SIG-M5 treated with dmso at 0.1 percent for 504 hours (cell line): ENCODE results near the gene ARHGEF1.
"Not testable (repeated sequence)": the region's sequence is repeated elsewhere in the genome, so short reads cannot be mapped to it uniquely, and the experiment has no call there.

Experiments
- DNase-seq: peaks from one replicate; lab custom pipeline; 2025; ENCODE audit not compliant: unreplicated experiment; lab: John Stamatoyannopoulos, UW

ARHGEF1 gene

DNA sequence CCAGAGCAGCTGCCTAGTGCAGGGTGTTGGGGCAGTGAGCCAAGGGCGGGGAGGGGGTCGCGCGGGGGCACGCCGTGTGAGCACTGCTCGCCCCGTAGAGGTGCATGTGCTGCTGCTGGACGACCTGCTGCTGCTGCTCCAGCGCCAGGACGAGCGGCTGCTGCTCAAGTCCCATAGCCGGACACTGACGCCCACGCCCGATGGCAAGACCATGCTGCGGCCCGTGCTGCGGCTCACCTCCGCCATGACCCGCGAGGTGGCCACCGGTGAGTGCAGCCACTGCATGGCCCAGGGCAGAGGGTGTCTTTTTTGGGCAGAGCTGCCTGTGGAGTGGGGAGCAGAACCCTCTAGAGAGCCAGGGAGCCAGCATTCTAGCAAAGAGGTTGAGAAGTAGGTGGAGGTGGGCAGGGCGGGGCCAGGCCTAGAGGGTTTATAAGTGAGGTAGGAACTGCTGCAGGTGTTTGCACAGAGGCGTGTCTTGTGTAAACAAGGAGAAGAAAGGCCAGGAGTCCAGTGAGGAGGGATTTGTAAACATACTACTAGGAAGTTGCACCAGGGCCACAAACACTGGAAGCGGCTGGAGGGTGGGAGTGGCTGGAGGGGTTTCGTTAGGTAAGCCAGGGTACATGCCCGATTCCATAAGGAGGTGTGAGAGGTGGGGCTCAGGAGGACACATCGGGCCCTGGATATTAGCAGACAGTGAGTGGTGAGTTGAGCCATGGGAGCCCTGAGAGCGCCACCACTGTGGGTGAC is 21.3 kb downstream of the ARHGEF1 start:
- DNase-seq, result peak; percentile 67

DNA sequence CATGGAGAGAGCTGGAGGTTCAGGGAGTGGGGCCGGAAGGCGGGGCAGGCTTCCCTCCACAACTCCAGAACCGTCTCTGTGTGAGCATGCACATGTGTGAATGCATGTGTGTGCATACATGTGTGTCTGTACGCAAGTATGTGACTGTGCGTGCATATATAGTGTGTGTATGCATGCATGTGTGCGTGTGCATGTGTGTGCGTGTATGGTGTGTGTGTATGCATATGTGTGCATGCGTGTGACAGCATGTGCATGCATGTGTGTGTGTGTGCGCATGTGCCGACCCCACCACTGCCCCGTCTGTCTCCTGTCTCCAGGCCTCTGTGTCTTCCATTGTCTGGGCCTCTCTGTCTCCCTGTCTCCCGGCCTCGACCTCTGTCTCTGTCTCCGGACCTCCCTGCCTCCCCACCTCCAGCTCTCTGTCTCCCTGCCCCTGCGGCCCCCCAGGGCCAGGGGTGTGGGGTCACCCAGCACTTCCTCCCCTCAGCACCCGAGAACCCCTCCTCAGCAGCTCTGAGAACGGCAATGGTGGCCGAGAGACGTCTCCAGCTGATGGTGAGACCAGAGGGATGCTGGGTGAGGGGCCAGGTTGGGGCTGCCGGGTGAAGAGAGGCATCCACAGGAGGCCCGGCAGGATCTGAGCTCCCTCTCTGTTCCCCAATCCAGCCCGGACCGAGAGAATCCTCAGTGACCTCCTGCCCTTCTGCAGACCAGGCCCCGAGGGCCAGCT is 22.5 kb downstream of the ARHGEF1 start:
- DNase-seq, result no peak

DNA sequence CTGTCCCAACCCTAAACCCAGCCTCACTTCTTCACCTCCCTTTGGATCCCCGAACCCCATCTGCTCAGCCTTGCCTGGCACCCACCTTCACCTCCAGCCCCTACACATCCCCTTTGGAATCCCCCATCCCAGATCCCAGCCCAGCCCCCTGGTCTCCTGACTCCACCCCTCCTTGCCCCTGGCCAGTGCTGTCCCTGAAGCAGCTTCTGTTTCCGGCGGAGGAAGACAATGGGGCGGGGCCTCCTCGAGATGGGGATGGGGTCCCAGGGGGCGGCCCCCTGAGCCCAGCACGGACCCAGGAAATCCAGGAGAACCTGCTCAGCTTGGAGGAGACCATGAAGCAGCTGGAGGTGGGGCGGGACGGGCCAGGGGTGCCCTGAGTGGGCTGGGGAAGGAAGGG is 23.3 kb downstream of the ARHGEF1 start:
- DNase-seq, result no peak

DNA sequence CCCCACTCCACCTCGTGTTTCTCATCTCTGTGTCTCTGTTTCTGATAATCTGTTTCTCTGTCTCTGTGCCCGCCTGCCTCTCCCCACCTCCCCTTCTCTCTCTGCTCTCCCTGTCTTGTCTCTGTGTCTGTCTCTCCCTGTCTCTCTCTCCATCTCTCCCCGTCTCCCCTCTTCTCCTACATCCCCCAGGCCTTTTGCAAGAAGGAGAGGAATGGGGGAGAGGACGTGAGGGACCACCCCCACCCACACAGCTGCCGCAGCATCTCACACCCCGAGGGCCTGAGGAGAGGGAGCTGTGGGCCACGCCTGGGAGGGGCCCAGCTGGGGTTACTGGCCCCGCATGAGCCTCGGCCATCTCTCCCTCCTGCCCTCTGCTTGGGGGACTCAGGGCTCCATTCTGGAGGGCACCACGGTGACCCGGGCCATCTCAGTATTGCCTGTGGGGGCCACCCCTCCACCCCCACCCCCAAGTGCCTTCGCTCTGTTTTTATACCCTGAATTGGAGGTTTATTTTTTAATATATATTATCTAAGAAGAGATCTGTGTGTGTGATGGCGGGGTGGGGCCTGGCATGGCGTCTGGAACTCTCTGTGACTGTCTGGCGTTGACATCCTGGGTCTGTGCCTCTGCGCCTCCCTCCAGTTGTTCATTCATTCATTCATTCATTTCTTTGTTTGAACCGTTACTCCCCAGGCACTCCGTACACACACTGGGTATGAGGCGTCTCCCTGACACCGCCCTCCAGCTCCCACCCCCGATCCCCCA is 24.1 kb downstream of the ARHGEF1 start:
- DNase-seq, result no peak

DNA sequence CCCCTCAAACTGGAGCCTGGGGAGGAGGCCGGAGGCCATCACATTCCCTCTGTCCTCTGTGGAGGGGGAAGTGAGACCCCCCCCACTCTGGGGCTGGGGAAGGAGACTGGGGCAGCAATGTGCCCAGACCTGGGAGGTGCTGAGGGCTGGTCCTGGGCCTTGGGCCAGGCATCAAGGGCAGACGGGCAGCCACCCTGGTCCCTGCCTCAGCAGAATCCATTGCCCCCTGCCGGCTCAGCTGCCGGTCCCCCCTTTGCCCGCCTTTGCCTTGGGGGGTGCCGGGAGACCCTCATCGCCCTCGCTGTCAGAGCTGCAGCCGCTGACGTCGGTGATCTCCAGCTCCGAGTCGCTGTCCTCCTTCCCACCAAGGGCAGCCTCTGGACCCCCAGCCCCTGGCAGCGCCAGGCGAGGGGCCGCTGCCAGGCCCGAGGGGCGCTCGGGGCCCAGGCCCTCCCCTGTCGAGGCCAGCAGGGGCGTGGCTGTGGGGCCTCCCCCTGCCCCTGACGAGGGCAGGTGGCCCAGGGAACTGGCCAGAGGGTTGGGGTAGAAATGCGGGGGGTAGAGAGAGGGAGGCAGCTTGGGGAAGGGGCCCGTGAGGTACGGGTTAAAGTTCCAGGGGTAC is 25.1 kb downstream of the ARHGEF1 start:
- DNase-seq, result no peak

DNA sequence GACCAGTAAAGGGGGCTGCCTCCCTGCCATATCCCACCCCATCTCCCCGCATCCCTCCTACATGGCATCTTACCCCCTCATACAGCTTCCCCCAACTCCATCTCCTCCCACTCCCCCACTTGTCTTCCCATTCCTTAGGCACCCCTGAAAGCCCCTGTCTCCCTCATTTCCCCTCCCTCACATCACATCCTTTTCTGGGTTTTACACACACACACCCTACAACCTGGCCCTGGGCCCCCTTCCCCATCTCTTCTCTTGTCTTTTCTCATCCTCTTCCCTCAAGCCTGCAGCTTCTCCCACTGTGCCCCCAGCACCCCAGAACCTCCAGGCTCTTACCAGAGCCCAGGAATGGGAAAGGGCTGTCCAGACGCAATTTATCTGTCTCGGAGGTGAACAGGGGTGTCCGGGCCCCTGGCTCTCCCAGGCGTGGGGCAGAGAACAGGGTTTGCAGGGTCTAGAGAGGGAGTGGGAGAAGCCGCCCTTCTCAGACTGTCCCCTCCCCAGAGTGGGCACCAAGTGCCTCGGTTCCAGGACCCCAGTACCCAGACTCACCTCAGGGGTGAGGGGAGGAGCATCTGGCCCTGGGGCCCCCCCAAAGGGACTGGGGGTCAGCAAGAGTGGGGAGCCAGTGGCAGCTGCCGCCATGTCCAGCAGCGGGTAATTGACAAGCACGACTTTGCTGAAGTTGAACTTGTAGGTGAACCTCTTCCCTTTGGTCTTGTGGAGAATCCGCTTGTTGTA is 25.9 kb downstream of the ARHGEF1 start:
- no peak for DNase-seq

DNA sequence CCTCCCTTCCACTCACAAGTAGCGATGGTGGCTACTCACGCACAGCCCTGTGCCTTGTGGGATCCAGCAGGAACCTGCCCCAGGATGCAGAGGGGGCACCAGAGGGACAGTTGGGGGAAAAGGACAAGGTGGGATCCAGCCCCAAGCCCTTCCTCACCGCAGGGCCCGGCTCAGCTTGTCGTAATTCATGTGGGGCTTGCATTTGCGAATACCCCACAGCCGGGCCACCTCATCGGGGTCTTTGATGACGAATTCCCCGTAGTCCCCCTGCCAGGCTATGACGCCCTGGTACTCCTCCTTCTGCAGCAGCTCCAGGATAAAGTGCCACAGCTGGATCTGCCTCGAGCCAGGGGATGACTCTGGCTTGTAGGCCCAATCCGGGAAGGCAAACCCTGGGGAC is 26.7 kb downstream of the ARHGEF1 start:
- DNase-seq, result no peak

DNA sequence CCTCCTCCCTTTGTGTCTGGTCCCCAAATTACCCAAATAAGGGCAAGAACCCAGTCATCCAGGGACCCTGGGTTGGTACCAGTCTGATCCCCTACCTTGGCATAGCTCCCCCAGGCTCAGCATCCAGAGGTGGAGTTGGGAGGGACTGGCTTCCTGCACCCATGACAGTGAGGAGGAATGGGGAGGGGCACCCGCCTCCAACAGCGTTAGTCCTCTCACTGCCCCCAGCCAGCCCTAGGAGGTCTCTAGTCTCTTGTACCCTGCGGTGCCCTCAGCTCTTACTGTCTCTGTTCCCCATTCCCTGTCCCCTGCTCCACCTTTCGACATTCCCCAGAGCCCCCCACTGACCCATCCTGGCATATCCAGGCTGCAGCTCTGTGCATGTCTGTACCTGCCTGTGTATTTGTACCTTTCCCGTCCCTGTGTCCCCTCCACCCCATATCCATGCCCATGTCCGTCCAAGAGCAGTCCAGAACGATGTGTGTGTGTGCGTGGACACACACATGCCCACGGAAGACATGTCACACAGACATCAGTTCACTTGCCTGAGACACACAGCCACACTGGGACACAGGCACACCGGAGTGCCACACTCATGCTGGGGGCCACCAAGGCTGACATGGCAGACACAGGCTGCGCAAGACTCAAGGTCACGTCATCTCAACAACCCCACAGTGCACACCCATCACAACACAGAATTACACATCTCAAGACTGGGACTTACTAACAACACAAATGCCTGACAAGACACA is 27.4 kb downstream of the ARHGEF1 start:
- DNase-seq, result no peak

DNA sequence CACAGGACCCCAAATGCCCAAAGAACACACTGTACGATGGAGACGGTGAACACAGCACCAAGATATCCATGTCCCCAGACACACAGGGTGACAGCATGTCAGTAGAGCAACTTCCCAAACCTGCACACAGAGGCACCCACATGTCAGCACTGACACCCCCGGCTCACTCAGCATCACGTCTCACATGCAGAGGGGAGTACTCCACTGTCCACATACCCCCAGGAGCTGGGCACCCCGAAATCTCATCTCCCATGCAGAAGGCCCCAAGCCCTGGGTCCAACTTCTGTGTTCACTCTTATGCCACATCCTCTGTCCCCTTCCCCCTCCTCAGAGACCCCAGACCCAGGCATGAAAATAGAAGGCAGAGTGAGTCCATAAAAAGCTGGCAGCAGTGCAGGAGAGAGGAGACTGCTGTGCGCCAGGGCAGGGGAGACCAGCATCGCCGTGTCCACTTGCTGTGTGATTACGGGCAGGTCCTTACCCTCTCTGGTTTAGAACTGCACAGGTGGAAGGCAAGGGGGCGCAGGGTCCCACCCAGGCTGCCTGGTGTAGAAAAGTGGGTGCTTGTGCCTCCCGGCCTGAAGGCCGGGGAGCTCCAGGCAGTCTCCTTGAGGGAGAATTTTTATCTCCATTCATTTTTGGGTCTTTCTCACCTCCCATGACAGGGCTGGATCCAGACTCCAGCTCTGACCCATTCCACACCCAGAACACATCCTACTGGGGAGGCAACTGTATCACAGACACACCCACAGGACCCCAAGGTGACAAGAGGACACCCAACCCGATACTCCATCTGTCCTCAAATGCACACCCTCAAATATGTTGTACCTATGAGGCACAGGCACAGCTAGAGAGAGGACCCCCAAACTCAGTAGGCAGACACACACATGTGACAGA is 28.3 kb downstream of the ARHGEF1 start:
- no peak for DNase-seq

DNA sequence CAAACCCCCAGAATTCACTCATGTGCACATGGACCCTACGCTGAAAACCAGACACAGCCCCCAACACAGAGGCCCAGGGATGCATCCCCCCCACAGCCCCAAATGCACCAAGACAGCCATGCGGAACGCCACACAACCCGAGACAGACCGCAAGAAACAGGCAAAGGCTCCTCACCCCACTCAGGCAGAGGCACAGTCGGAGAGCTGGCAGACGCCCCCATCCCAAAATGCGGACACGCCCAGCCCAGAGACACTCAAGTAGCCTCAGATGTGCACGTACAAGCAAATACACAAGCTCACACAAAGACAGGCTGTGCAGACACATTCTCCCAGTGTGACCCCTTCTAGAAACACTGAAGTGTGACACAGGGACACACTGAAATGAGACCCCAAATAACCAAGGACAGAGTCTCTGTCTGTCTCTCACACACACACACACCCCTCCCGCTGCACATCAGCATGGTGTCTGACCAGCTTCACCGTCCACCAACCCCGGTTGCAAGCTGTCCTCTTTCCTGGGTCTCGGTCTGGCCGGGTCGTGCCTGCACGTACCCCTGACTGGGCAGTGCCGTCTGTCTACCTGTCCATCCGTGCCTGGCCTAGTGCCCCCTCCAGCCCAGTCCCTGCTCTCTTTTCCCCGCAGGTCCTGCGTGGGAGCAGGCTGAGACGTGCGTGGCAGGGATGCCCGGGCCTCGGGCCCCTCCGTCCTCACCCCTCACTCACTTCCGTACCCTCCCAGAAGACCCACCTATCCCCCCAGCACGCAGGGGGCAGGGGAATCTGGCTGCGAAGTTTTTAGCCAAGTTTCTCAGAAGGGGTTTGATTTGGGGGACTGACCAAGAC is 29.1 kb downstream of the ARHGEF1 start:
- no peak for DNase-seq

DNA sequence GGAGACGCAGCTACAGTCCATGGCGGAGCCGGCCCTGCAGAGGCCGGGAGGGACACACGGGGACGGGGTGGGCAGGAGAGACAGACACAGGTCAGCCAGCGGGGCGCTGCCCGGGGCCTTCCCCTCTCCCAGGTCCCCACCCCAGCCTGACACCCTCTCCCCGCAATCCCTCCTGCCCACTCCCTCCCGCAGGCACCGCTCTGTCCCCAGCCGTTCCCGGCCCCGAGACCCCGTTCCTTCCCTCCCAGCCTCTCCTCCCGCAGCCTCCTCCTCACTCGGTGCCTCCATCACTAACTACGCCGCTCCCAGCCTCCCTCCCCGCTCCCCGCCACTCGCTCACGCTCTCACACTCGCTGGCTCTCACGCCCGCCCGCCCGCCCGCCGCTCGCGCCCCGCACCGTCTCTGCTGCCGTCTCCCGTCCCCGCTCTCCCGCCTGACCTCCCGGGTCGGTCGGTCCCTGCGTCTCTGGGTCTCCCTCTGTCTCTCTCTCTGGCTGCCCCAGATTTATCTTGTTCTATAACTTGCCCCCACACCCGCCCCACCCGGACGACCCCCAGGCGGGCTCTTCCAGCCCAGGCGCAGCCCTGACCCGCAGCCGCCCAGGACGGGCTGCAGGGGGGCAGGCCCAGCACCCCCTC is 30.0 kb downstream of the ARHGEF1 start:
- DNase-seq, result no peak

DNA sequence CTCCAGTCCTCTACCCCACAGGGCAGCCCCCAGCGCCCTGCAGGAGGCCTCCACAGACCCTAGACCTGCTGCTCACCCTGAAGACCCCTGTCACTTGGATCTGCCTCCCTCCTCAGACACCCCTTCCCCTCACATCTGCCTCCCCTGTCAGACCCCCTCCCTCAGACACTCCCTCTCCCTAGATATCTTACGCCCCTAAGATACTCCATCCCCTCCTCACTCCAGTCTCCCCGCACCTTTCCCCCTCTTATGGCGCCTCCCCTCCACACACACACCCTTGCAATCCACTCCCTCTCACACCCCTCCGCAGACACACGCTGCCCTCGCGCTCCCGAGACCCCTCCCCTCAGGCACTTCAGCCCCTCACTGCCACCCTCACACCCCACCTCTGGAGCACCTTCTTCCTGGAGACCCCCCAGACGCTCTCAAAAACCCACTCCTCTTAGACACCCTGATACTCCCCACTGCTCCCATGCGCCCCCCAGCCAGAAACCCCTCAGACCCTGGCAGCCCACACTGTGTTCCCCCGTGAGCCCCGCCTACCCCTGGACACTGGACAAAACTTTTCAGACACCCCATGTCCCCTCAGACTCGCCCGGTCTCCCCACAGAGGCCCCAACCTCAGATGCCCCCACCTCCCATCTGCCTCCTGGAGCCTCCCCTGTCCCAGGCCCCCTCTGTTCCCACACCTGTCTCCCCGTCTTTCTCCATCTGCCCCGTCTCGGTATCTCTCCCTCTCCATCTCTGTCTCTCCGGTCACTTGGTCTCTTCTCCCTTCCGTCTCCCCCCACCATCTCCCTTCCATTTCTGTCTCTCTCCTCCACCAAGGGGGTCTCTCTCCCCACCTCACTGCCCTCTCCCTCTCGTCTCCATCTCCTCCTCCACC is 30.8 kb downstream of the ARHGEF1 start:
- DNase-seq, result no peak

DNA sequence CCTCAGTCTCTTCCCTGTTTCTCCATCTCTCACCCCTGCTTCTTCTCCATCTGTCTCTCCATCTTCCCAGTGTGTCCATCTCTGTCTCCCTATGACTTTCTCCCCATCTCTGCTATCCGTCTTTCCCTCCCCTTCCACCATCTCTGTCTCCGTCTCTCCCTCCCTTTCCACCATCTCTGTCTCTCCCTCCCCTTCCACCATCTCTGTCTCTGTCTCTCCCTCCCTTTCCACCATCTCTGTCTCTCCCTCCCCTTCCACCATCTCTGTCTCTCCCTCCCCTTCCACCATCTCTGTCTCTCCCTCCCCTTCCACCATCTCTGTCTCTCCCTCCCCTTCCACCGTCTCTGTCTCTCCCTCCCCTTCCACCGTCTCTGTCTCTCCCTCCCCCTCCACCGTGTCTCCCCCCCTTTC is 31.4 kb downstream of the ARHGEF1 start:
- not testable (repeated sequence) for DNase-seq

DNA sequence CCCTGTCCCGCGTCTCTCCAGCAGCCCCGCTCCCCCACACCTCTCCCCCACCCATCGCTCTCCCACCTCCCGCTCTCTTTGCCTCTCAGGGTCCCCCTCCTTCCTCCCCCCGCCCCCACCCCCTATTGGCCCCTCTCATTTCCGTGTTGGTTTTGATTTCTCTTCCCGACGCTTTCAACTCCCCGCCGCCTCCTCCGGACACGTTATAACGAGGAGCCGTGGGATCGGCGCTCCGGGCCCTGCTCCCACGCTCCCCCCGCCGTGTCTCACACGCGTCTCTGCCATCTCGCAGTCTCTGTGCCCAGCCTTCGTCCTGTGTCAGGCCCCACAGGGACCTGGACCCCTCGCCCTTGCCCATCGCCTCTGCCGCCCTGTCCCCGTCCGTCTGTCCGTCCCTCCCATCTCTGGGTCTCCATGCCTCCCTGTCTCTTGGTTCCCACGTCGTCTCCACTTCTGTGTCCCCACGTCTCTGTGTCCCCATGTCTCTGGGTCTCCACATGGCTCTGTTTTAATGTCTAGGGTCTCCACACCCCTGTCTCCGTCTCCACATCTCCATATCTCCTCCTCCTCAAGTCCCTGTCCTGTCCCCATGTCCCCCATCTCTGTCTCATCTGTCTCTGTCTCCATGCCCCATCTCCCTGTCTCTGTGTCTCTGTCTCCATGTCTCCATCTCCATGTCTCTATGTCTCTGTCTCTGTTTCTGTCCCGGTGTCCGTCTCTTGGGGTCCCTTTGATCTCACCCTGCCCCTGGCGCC is 32.2 kb downstream of the ARHGEF1 start:
- no peak for DNase-seq

DNA sequence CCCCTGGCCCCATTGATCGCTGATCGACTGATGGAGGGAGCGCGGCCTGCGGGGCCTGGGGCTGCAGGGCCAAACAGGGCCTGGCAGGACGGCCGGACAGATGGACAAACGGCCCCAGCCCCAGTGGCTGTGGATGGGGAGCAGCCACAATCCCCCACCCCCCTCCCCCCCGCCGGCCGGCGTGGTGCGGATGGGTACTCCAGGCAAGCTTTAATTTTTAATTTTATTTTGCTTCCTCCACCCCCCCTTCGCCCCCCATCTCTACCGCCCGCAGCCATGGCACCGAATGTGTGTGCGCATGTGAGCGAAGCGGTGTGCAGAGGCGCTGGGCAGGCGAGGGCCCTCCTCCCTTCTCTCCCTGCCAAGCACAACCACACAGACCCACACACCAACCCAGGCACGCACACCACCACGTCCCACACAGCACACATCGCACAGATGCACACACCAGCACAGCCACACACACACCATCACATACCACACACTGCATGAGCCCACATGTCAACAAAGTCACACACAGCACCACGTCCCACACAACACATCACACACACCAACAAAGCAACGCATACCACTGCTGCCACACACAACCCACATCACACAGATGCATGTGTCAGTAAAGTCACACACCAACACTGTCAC is 32.9 kb downstream of the ARHGEF1 start:
- DNase-seq, result no peak
